ENCODE data around the gene ENG. TPM values are rescaled to one million over a fixed set of nuclear protein-coding genes. Genes with fewer than 3 reads are reported as not detected.

The ENG gene
- total and polyA plus RNA-seq, 2 donors from 2014 or later, result 135 to 158 TPM

DNA sequence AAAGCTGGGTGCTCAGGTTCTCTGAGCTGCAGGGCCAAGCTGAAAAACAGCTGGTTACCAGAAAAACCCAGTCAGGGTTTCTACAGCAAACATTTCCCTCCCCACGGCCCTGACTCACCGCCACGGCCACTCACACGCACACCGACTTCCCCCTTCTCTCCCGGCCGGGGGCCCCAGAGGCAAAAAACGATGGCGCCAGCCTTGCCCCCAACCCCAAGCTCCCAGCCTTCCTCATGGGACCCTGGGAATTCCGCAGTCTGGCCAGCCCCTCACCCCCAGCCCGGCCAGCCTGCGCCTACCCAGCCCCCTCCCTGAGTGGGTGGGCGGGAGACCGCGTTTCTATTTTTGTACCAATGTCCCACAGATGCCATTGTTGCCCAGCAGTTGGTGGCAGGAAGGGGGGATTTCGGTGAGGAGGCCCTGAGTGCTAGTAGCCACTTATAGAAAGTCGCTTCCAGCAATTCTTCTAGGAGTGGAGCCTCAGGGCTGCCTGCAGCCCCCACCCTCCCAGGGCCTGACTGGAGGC, 18.4 kb downstream of the ENG start:
- FAIRE-seq (no peak), DNase-seq (peak in 2 of 5 donors; percentile 23 to 59)
- Histone ChIP-seq H3K9ac (ENCODE audit: low read length in 3 of 3) (peak overlapping the region in 1 of 3 donors; percentile 61), H3K27ac (ENCODE audit: low read depth in 2 of 2, low read length in 2 of 2) (peak overlapping the region; percentile 68 to 78), H3K9me3 (ENCODE audit: control insufficient read depth in 2 of 3, insufficient read depth in 1 of 3, low read length in 3 of 3) (no peaks in the 10 kb centered on the region), H3K4me1 (ENCODE audit: control insufficient read depth in 2 of 3, insufficient read depth in 2 of 3, low read depth in 1 of 3, low read length in 3 of 3) (peaks cover 0 to 47% (median 14%) of the 10 kb centered on the region in 3 donors), H3K4me3 (ENCODE audit: low read length in 3 of 3) (no peak overlapping the region), H3K27me3 (ENCODE audit: control insufficient read depth, insufficient read depth, low read length) (no peaks in the 10 kb centered on the region), H3K36me3 (ENCODE audit: control insufficient read depth in 2 of 3, insufficient read depth in 3 of 3, low read length in 3 of 3) (peaks cover 0 to 3% (median 0%) of the 10 kb centered on the region in 3 donors)
- TF ChIP-seq, protein P1, sequence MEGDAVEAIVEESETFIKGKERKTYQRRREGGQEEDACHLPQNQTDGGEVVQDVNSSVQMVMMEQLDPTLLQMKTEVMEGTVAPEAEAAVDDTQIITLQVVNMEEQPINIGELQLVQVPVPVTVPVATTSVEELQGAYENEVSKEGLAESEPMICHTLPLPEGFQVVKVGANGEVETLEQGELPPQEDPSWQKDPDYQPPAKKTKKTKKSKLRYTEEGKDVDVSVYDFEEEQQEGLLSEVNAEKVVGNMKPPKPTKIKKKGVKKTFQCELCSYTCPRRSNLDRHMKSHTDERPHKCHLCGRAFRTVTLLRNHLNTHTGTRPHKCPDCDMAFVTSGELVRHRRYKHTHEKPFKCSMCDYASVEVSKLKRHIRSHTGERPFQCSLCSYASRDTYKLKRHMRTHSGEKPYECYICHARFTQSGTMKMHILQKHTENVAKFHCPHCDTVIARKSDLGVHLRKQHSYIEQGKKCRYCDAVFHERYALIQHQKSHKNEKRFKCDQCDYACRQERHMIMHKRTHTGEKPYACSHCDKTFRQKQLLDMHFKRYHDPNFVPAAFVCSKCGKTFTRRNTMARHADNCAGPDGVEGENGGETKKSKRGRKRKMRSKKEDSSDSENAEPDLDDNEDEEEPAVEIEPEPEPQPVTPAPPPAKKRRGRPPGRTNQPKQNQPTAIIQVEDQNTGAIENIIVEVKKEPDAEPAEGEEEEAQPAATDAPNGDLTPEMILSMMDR (IDR thresholded peaks at IDR 0.05; ENCODE audit: borderline replicate concordance, extremely low read depth, insufficient read depth), result no peak
- intact Hi-C loops (cut with DNase I), result no loop called here

DNA sequence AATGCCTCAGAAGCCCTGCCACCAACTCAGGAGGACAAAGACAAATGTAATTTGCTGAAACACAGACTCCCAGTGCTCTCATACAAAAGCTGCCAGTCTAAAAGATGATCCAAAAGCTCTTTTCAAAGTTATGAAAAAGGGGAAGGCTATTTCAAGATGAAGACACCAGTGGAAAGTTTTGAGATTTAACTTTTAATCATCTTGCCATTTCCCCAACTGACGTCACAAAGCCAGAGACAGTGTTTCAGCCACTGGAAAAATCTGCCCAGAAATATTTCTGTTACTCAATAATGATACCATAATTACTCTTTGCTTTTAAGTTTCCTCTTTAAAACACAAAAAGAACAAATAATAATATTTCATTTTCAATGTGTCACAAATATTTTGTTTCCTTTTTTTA, 20.9 kb downstream of the ENG start:
- intact Hi-C loops (cut with DNase I), result no loop called here
- no peaks in the 10 kb centered on the region for H3K27me3 ChIP-seq (ENCODE audit: control insufficient read depth, insufficient read depth, low read length)
- no peak overlapping the region for H3K9ac ChIP-seq (ENCODE audit: low read length in 3 of 3)
- H3K4me1 ChIP-seq (ENCODE audit: control insufficient read depth in 2 of 3, insufficient read depth in 2 of 3, low read depth in 1 of 3, low read length in 3 of 3), result peaks cover 0 to 41% (median 14%) of the 10 kb centered on the region in 3 donors
- peak; percentile 85 for FAIRE-seq
- no peak for DNase-seq
- TF ChIP-seq, protein P1 (IDR thresholded peaks at IDR 0.05; ENCODE audit: borderline replicate concordance, extremely low read depth, insufficient read depth), result no peak
- H3K27ac ChIP-seq (ENCODE audit: low read depth in 2 of 2, low read length in 2 of 2), result peak overlapping the region; percentile 43 to 75
- no peak overlapping the region for H3K4me3 ChIP-seq (ENCODE audit: low read length in 3 of 3)
- H3K9me3 ChIP-seq (ENCODE audit: control insufficient read depth in 2 of 3, insufficient read depth in 1 of 3, low read length in 3 of 3), result no peaks in the 10 kb centered on the region
- H3K36me3 ChIP-seq (ENCODE audit: control insufficient read depth in 2 of 3, insufficient read depth in 3 of 3, low read length in 3 of 3), result peaks cover 0 to 3% (median 3%) of the 10 kb centered on the region in 3 donors

DNA sequence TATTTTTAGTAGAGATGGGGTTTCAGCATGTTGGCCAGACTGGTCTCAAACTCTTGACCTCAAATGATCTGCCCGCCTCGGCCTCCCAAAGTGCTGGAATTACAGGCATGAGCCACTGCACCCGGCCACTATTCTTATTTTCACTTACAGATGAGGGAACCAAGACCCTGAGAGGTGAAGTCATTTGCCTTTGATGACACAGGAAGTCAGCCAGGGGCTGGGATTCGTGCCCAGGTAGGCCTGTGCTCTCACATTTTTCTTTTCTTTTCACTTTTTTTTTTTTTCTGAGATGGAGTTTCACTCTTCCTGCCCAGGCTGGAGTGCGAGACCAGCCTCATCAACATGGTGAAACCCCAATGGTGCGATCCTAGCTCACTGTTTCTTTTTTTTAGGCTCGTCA, 22.2 kb downstream of the ENG start:
- intact Hi-C loops (cut with DNase I), result no loop called here

More for the DNA sequence above, 22.2 kb downstream of the ENG start:
- no peak for FAIRE-seq
- TF ChIP-seq, protein P1 (IDR thresholded peaks at IDR 0.05; ENCODE audit: borderline replicate concordance, extremely low read depth, insufficient read depth), result no peak
- H3K9me3 ChIP-seq (ENCODE audit: control insufficient read depth in 2 of 3, insufficient read depth in 1 of 3, low read length in 3 of 3), result no peaks in the 10 kb centered on the region
- no peaks in the 10 kb centered on the region for H3K27me3 ChIP-seq (ENCODE audit: control insufficient read depth, insufficient read depth, low read length)
- no peak overlapping the region for H3K4me3 ChIP-seq (ENCODE audit: low read length in 3 of 3)
- no peak overlapping the region for H3K9ac ChIP-seq (ENCODE audit: low read length in 3 of 3)
- H3K36me3 ChIP-seq (ENCODE audit: control insufficient read depth in 2 of 3, insufficient read depth in 3 of 3, low read length in 3 of 3), result peaks cover 0 to 3% (median 3%) of the 10 kb centered on the region in 3 donors
- DNase-seq, result no peak
- H3K4me1 ChIP-seq (ENCODE audit: control insufficient read depth in 2 of 3, insufficient read depth in 2 of 3, low read depth in 1 of 3, low read length in 3 of 3), result peaks cover 0 to 37% (median 3%) of the 10 kb centered on the region in 3 donors
- H3K27ac ChIP-seq (ENCODE audit: low read depth in 2 of 2, low read length in 2 of 2), result peak overlapping the region in 1 of 2 donors; percentile 49
